Measurements from ENCODE around the gene TMED9. TPM values are rescaled to one million over a fixed set of nuclear protein-coding genes. Genes with fewer than 3 reads are reported as not detected.
A peak's percentile ranks its signal among the peaks of the same experiment; 100 is the strongest.

Gene TMED9
- polyA plus RNA-seq, 1 donor (not counting 4 experiments of a cell fraction or from before 2014, with no cell fraction given) = 247 TPM

- H3K4me1 ChIP-seq (ENCODE audit: control insufficient read depth, extremely low read depth, insufficient read depth, low read length) = peaks cover 32% of the 10 kb centered on the region
- dilution Hi-C loops (cut with MboI; ENCODE audit: extremely low pct_ligation_motif_present, low sequenced_read_pairs) = no loop called here
- peaks cover 13% of the 10 kb centered on the region for H4K20me1 ChIP-seq (ENCODE audit: control insufficient read depth, extremely low read depth, insufficient read depth, low read length)
- peak overlapping the region; percentile 56 for H3K9ac ChIP-seq (ENCODE audit: control insufficient read depth, extremely low read depth, insufficient read depth, low read length)
- TF ChIP-seq EZH2 (IDR thresholded peaks at IDR 0.05; ENCODE audit: low read length) = no peak
- TF ChIP-seq, protein P1, sequence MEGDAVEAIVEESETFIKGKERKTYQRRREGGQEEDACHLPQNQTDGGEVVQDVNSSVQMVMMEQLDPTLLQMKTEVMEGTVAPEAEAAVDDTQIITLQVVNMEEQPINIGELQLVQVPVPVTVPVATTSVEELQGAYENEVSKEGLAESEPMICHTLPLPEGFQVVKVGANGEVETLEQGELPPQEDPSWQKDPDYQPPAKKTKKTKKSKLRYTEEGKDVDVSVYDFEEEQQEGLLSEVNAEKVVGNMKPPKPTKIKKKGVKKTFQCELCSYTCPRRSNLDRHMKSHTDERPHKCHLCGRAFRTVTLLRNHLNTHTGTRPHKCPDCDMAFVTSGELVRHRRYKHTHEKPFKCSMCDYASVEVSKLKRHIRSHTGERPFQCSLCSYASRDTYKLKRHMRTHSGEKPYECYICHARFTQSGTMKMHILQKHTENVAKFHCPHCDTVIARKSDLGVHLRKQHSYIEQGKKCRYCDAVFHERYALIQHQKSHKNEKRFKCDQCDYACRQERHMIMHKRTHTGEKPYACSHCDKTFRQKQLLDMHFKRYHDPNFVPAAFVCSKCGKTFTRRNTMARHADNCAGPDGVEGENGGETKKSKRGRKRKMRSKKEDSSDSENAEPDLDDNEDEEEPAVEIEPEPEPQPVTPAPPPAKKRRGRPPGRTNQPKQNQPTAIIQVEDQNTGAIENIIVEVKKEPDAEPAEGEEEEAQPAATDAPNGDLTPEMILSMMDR (optimal IDR thresholded peaks at IDR 0.05 in 1 of 3, IDR thresholded peaks at IDR 0.05 in 1 of 3, conservative IDR thresholded peaks at IDR 0.05 in 1 of 3; ENCODE audit: extremely low read depth in 1 of 3, insufficient read depth in 2 of 3, low read length in 3 of 3) = no peak
- H3K36me3 ChIP-seq (ENCODE audit: control insufficient read depth in 2 of 2, extremely low read depth in 1 of 2, insufficient read depth in 2 of 2, low read length in 2 of 2) = peaks cover 0 to 4% of the 10 kb centered on the region in 2 experiments
- no peaks in the 10 kb centered on the region for H3K9me3 ChIP-seq (ENCODE audit: control insufficient read depth, low read depth, low read length)
- no peaks in the 10 kb centered on the region for H3K27me3 ChIP-seq (ENCODE audit: control insufficient read depth, extremely low read depth, insufficient read depth, low read length)
- H3K4me2 ChIP-seq (ENCODE audit: control insufficient read depth, extremely low read depth, insufficient read depth, low read depth, low read length) = peak overlapping the region; percentile 56
- no peak for FAIRE-seq
- H3K79me2 ChIP-seq (ENCODE audit: control insufficient read depth, insufficient read depth, low read length) = peaks cover 70% of the 10 kb centered on the region
- DNase-seq (ENCODE audit: low read depth, low spot score) = no peak
- peak overlapping the region; percentile 86 for H3K27ac ChIP-seq (ENCODE audit: control insufficient read depth, insufficient read depth, low read length)
- peaks cover 4% of the 10 kb centered on the region for H3K9me1 ChIP-seq (ENCODE audit: control insufficient read depth, extremely low read depth, insufficient read depth, low read length)
- no peak overlapping the region for H2AFZ ChIP-seq (ENCODE audit: control insufficient read depth, low read length)
- peak overlapping the region in 1 of 3 experiments; percentile 11 for H3K4me3 ChIP-seq (ENCODE audit: control insufficient read depth in 2 of 3, extremely low read depth in 1 of 3, insufficient read depth in 2 of 3, low read depth in 1 of 3, low read length in 3 of 3)
Measured at GRCh38 chr5:177545487-177546257, 46.3 kb upstream of the TMED9 start.

DNA sequence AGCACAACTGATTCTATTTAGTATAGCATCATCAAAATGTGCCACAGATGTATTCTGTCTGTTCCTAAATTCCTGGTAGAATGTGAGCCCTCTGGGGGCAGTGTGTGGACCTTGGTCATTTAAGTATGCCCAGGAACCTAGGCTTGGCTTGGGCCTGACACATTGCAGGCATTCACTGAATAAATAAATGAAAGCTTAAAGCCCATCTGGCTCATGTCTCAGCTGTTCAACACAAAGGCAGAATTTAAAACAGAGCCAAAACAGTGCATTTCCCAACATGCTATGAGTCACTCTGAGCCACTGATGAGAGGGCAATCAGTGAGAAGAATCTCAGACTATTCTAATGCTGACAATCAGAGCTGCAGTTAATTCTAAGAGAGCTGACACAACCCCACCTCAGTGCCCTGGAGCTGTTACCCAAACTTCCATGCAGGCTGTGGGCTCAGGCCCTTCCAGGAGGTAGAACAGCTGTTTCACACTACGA, 45.7 kb upstream of the TMED9 start:
- Histone ChIP-seq H3K27me3 (ENCODE audit: control insufficient read depth, extremely low read depth, insufficient read depth, low read length) (no peaks in the 10 kb centered on the region), H2AFZ (ENCODE audit: control insufficient read depth, low read length) (no peak overlapping the region), H3K4me2 (ENCODE audit: control insufficient read depth, extremely low read depth, insufficient read depth, low read depth, low read length) (peak overlapping the region; percentile 56), H4K20me1 (ENCODE audit: control insufficient read depth, extremely low read depth, insufficient read depth, low read length) (peaks cover 13% of the 10 kb centered on the region), H3K9me3 (ENCODE audit: control insufficient read depth, low read depth, low read length) (no peaks in the 10 kb centered on the region), H3K27ac (ENCODE audit: control insufficient read depth, insufficient read depth, low read length) (peak overlapping the region; percentile 86), H3K9ac (ENCODE audit: control insufficient read depth, extremely low read depth, insufficient read depth, low read length) (peak overlapping the region; percentile 56), H3K79me2 (ENCODE audit: control insufficient read depth, insufficient read depth, low read length) (peaks cover 77% of the 10 kb centered on the region), H3K4me1 (ENCODE audit: control insufficient read depth, extremely low read depth, insufficient read depth, low read length) (peaks cover 27% of the 10 kb centered on the region), H3K4me3 (ENCODE audit: control insufficient read depth in 2 of 3, extremely low read depth in 1 of 3, insufficient read depth in 2 of 3, low read depth in 1 of 3, low read length in 3 of 3) (peak overlapping the region in 1 of 3 experiments; percentile 11), H3K9me1 (ENCODE audit: control insufficient read depth, extremely low read depth, insufficient read depth, low read length) (peaks cover 4% of the 10 kb centered on the region), H3K36me3 (ENCODE audit: control insufficient read depth in 2 of 2, extremely low read depth in 1 of 2, insufficient read depth in 2 of 2, low read length in 2 of 2) (peaks cover 0 to 6% of the 10 kb centered on the region in 2 experiments)
- TF ChIP-seq, protein P1 (optimal IDR thresholded peaks at IDR 0.05 in 1 of 3, IDR thresholded peaks at IDR 0.05 in 1 of 3, conservative IDR thresholded peaks at IDR 0.05 in 1 of 3; ENCODE audit: extremely low read depth in 1 of 3, insufficient read depth in 2 of 3, low read length in 3 of 3) = no peak
- no peak for TF ChIP-seq EZH2 (IDR thresholded peaks at IDR 0.05; ENCODE audit: low read length)
- DNase-seq (ENCODE audit: low read depth, low spot score) (peak; percentile 82), FAIRE-seq (peak; percentile 97)
- dilution Hi-C loops (cut with MboI; ENCODE audit: extremely low pct_ligation_motif_present, low sequenced_read_pairs) = no loop called here
